HEK293T (cell line): ENCODE measurements around the gene EVA1B.

ENCODE experiments used
- ELF4 ChIP-seq: fragments of 450-650 bp; IDR thresholded peaks from 2 replicates; pipeline ENCODE4 v1.6.1; 2017; ENCODE audit warnings: antibody characterized with exemption
- FOXM1 ChIP-seq: fragments of 450-650 bp; IDR thresholded peaks from 2 replicates; pipeline ENCODE4 v1.6.1; 2017; ENCODE audit warnings: mild to moderate bottlenecking, borderline replicate concordance
- SP1 ChIP-seq: fragments of 450-650 bp; IDR thresholded peaks from 2 replicates; pipeline ENCODE4 v1.6.1; 2017
- SUZ12 ChIP-seq: fragments of 450-650 bp; IDR thresholded peaks from 2 replicates; pipeline ENCODE4 v1.6.1; 2016; ENCODE audit warnings: mild to moderate bottlenecking
- TARDBP ChIP-seq: fragments of 450-650 bp; IDR thresholded peaks from 2 replicates; pipeline ENCODE4 v1.6.1; 2016

- TF ChIP-seq SUZ12 (no peak), FOXM1 (no peak), SP1 (no peak), TARDBP (no peak), ELF4 (no peak)
Measured at GRCh38 chr1:36306902-36307456, 16.5 kb downstream of the EVA1B start.
